NCI-H1436 (cell line): ENCODE measurements around the gene OSBPL8.
A peak's percentile ranks its signal among the peaks of the same experiment; 100 is the strongest.

Experiments
- DNase-seq: peaks from one replicate; lab custom pipeline; 2025; lab: John Stamatoyannopoulos, UW

Gene OSBPL8

DNA sequence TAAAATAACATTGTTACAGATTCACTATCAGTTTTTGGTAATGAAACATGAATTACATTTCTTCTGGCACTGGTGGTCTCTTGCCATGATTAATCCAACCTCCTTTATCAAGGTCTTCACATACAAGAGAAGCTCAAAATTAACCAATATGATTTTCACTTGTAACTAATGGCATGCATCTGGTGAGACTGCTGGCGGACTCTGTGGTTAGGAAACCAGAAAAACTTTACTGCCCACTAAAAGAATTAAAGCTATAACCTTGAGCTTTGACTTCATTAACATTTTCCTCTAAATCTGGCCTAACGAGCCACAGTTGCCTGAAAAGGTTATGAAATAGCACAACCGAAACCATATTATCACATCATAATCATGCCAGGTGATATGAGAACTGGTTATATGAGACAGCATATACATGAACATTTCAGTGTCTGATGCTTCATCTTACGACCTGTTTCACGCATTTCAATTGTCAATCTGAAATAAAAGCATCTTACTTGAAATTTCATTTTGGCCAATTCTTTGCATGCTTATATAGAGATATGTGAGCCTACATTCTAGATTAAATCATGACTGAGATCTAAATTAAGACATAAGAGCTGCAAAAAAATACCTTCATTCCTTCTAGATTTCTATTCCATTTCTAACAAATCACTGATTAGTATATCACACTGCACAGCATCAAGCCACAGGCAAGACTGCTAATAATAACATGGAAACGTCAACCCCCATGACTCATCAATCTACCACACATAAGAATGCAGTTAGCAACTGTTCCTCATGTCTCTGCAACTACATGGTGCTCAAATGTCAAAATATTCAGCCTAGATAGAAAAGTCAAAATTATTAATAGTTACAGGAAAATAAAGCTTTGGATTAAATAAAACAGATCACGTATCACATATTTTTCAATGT lies 89.3 kb downstream of the OSBPL8 start:
- no peak for DNase-seq

GRCh38 chr12:76464631-76465166 lies 94.9 kb downstream of the OSBPL8 start:
- DNase-seq = no peak

- DNase-seq = no peak
Observed at GRCh38 chr12:76462668-76463224, 96.8 kb downstream of the OSBPL8 start.

DNA sequence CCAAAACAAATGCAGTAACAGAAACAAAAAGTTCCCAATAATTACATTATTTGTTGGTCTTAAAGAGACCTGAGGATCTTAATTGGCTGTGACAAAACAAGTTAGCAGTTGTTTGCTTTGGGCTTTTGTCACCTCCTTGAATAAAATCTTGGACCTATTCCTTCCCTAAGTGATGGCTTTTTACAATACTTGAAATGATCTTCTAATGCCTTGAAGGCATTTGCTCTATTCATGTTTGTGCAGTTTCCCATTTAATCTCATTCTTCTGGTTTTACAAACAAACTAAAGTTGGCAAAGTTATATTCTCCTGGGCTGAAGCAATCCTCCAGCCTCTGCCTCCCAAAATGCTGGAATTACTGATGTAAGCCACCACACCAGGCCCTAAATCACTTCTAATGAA lies 98.8 kb downstream of the OSBPL8 start:
- DNase-seq = no peak

GRCh38 chr12:76457818-76458217 lies 101.8 kb downstream of the OSBPL8 start:
- no peak for DNase-seq

- DNase-seq = no peak
Observed at GRCh38 chr12:76457010-76457409, 102.6 kb downstream of the OSBPL8 start.

- peak; percentile 49 for DNase-seq
Observed at GRCh38 chr12:76455582-76456345, 103.8 kb downstream of the OSBPL8 start.

DNA sequence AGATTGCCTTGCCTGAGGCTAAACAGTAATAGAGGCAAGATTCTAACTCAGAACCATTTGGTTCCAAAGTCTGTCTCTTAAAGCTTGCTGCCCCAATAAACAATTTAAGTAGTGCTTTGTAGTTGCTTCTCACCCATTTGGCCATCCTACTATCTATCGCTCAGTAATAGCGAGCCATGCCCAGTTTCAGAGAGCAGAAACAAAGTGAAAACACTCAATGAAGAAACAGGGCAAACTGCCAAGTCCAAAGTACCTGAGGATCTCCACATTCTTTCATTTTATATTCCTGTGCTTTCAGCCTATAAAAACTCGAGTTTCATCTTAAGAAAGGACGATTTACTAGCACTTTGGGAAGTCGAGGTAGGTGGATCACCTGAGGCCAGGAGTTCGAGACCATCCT lies 108.0 kb downstream of the OSBPL8 start:
- DNase-seq = no peak

- DNase-seq = no peak
Observed at GRCh38 chr12:76450690-76451089, 108.9 kb downstream of the OSBPL8 start.

DNA sequence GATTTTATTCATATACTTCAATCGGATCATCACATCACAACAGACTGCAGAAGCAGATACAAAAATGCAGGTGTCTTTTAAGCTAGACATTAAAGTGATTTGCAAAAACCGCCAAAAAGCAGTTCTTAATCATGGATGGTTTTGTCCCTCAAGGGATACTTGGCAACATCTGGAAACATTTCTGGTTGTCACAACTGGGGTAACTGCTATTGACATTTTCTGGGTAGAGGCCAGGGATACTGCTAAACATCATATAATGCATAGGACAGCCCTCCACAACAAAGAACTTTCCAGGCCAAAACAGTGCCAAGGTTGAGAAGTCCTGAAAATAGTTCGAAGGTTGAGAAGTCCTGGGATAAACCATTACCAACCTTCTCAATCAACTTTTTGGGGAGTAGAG lies 109.6 kb downstream of the OSBPL8 start:
- DNase-seq = no peak

DNA sequence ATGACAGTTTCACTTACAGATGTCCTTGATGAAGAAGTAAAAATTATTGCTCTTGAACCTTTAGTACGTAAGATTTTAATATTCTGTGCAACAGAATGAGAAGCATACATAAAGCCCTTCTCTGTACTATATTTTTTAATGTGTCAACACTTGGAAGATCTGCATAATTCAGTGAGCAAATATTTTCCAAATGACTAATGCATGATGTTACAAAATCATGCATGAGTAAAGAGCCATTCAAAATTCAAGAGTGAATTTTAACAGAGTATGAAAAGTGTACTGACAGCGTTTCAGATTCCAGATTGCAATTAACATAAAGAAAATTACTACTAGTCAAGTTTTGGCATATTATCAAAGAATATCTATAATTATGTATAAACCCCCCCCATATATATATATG lies 110.0 kb downstream of the OSBPL8 start:
- DNase-seq = no peak

- no peak for DNase-seq
Observed at GRCh38 chr12:76449016-76449415, 110.6 kb downstream of the OSBPL8 start.

DNA sequence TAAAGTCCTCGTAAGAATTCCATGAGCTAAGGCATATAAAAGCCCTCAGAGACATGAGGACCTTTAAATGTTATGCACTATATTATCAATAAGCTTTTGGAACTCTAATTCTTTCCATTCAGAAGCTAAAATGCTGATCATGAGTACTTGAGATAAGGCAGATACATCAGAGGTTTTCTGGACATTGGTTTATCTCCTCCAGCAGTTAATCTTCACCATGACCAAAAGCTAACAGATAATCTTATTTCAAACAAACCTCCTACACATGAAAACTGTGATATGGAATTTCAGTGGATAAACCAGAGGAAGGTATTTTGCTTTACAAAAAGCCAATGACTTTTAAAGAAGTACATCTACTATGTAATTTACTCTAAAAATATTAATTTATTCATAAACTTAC lies 113.5 kb downstream of the OSBPL8 start:
- DNase-seq = no peak

- DNase-seq = no peak
Observed at GRCh38 chr12:76445462-76445861, 114.1 kb downstream of the OSBPL8 start.

- DNase-seq = no peak
Observed at GRCh38 chr12:76444408-76444984, 115.1 kb downstream of the OSBPL8 start.

- DNase-seq = no peak
Observed at GRCh38 chr12:76441016-76441415, 118.6 kb downstream of the OSBPL8 start.

DNA sequence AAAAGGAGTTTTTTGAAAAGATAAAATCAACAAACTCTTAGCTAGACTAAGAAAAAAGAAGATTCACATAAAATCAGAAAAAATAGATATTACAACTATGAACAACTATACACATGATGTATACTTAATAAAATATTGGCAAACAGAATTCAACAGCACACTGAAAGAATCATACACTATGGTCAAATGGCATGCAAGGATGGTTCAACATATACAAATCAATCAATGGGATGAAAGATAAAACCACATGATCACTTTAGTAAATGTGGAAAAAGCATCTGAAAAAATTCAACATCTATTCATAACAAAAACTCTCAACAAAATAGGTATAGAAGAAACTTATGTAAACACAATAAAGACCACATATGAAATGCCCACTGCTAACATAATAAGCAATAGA lies 126.8 kb downstream of the OSBPL8 start:
- no peak for DNase-seq

GRCh38 chr12:76428117-76428516 lies 131.5 kb downstream of the OSBPL8 start:
- no peak for DNase-seq

- no peak for DNase-seq
Observed at GRCh38 chr12:76426160-76426559, 133.4 kb downstream of the OSBPL8 start.

- DNase-seq = no peak
Observed at GRCh38 chr12:76424941-76425340, 134.6 kb downstream of the OSBPL8 start.

DNA sequence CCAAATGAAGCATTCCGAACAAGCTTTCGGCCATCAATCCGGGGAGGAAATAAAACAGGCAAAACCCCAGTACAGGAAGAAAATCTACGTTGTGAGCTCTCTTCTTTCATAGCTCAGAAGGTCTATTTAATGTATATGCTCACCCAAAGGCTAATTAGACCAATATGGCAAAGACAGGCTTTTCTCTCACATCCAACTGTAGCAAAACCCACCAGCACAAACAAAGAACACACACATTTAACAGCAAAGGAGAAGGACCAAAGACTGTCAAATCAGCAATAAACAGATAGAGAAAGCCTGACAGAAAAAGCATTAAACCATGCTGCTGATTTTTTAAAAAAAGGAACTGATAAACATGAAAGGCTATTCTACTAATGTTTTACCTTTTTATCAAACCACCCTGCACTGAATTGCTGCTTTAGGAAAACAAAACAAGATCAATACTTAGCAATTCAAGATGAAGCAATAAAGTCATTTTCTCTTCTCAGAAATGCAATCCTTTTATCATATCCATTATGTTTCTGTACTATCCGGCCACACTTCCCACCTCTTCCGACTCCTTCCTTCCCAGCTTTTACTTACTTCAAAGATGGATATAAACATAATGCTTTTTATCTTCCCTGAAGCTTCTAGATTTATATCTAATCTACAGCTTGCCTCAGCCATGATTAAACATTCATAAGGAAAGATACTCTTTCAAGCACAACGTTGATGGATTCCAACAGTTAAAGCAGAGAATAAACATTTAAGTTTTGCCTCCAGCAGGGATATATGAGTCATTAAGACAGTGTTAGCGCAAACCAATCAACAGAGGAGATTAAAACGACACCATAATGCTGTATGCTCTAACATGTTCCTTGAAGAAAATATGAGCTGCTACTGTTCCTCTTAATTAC lies 136.8 kb downstream of the OSBPL8 start:
- DNase-seq = no peak
